SU-DHL-6 (cell line): ENCODE data around the gene LSR.

Source experiments
- EZH2phosphoT487 ChIP-seq: fragments of 200-600 bp; sonication (generic), shearing (Covaris generic); conservative IDR thresholded peaks from 2 replicates; pipeline ENCODE4 v1.6.1; 2018; ENCODE audit warnings: mild to moderate bottlenecking, antibody characterized with exemption, low read length, moderate library complexity, mixed read lengths
- TF ChIP-seq, protein P1 (sequence below): fragments of 200-600 bp; sonication (generic); IDR thresholded peaks from one replicate; pipeline ENCODE4 v1.5.1; 2017; ENCODE audit warnings: antibody characterized with exemption, mild to moderate bottlenecking, low read length, moderate library complexity; ENCODE audit not compliant: insufficient read depth, poor library complexity, severe bottlenecking

DNA sequence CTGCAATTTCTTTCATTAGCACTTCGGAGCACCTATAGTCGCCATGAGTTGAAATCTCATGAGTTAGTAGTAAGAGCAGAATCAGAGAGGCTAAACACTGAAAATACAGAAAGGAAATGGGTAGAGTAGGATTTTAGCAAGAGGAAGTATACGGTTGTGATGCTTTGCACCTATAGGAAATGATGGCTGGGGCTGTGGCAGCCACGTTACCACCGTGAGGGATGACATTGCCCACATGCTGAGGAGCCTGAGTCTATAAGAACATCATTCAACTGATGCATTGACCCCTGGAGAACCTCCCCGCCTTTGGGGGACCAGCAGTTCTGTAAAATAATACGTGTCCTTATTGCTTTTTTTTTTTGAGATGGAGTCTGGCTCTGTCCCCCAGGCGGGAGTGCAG lies 40.7 kb upstream of the LSR start:
- TF ChIP-seq, protein P1, sequence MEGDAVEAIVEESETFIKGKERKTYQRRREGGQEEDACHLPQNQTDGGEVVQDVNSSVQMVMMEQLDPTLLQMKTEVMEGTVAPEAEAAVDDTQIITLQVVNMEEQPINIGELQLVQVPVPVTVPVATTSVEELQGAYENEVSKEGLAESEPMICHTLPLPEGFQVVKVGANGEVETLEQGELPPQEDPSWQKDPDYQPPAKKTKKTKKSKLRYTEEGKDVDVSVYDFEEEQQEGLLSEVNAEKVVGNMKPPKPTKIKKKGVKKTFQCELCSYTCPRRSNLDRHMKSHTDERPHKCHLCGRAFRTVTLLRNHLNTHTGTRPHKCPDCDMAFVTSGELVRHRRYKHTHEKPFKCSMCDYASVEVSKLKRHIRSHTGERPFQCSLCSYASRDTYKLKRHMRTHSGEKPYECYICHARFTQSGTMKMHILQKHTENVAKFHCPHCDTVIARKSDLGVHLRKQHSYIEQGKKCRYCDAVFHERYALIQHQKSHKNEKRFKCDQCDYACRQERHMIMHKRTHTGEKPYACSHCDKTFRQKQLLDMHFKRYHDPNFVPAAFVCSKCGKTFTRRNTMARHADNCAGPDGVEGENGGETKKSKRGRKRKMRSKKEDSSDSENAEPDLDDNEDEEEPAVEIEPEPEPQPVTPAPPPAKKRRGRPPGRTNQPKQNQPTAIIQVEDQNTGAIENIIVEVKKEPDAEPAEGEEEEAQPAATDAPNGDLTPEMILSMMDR, result no peak
- TF ChIP-seq EZH2phosphoT487, result no peak
